Breast epithelium (tissue), 4 donors: ENCODE data around the gene CFAP46. TPM values are rescaled to one million over a fixed set of nuclear protein-coding genes. Genes with fewer than 3 reads are reported as not detected.

Experiments
- DNase-seq, 2 donors: peaks; one replicate each; pipeline ENCODE4 v3.0.0-alpha.2; 2019; ENCODE audit warnings: low spot score in 2 of 2
- H3K27ac ChIP-seq, 2 donors: fragments of 200-600 bp; sonication (generic) in 1 of 2; one replicate each; pipeline ENCODE4 v1.5.1; 2016 to 2019; ENCODE audit warnings: mild to moderate bottlenecking in 1 of 2
- H3K27me3 ChIP-seq, 2 donors: fragments of 200-600 bp; sonication (generic) in 1 of 2; one replicate each; pipeline versions ENCODE4 v1.5.1 to v1.6.0; 2017 to 2019; ENCODE audit warnings: control low read depth in 1 of 2, mild to moderate bottlenecking in 1 of 2
- H3K36me3 ChIP-seq: fragments of 200-600 bp; one replicate; pipeline ENCODE4 v1.5.1; 2019
- H3K4me1 ChIP-seq, 2 donors: fragments of 200-600 bp; sonication (generic); one replicate each; pipeline ENCODE4 v1.5.1; 2016 to 2019; ENCODE audit warnings: control low read depth in 1 of 2
- H3K4me3 ChIP-seq, 3 donors: fragments of 200-600 bp; sonication (generic); 1 replicate in 2 of 3; 2 replicates in 1 of 3; pipeline ENCODE4 v1.5.1; 2016 to 2019; ENCODE audit warnings: mild to moderate bottlenecking in 3 of 3, moderate library complexity in 2 of 3
- H3K9me3 ChIP-seq, 2 donors: fragments of 200-600 bp; sonication (generic) in 1 of 2; one replicate each; pipeline ENCODE4 v1.5.1; 2016 to 2019; ENCODE audit warnings: control low read depth in 1 of 2
- POLR2A ChIP-seq: fragments of 450-650 bp; IDR thresholded peaks from one replicate; pipeline ENCODE4 v1.6.1; 2016; ENCODE audit warnings: antibody characterized with exemption, mild to moderate bottlenecking, moderate library complexity
- POLR2AphosphoS5 ChIP-seq, 3 donors: sonication (generic); formaldehyde crosslinking; IDR thresholded peaks; one replicate each; pipeline ENCODE4 v1.6.1; 2017; ENCODE audit warnings: antibody characterized with exemption in 3 of 3
- intact Hi-C: fragments of 100-400 bp; cut with DNase I; formaldehyde crosslinking; loops from one replicate; pipeline ENCODE4 v1.15.1; 2023; ENCODE audit warnings: low total_unique reads
- total RNA-seq, 3 donors: library from RNA; depleted of rRNA; stranded (reverse); fragments of >200 nt; gene quantifications; one replicate each; pipeline ENCODE4 v1.1.0, GENCODE V29; 2016
- TF ChIP-seq, protein P1 (sequence below), 3 donors: fragments of 450-650 bp; IDR thresholded peaks; one replicate each; pipeline ENCODE4 v1.5.1; 2016 to 2017; ENCODE audit warnings: antibody characterized with exemption in 3 of 3, mild to moderate bottlenecking in 3 of 3, moderate library complexity in 3 of 3

CFAP46 gene
- total RNA-seq, 3 donors from 2014 or later, result 0.16 to 0.73 (median 0.66) TPM

GRCh38 chr10:132882069-132882951 is 60.1 kb downstream of the CFAP46 start:
- intact Hi-C loops, result no loop called here
- H3K27me3 ChIP-seq, result peaks cover 0 to 50% of the 10 kb centered on the region in 2 donors
- no peak overlapping the region for H3K4me3 ChIP-seq
- no peaks in the 10 kb centered on the region for H3K4me1 ChIP-seq
- H3K9me3 ChIP-seq, result no peaks in the 10 kb centered on the region
- no peak for TF ChIP-seq POLR2AphosphoS5 (IDR thresholded peaks at IDR 0.05)
- TF ChIP-seq, protein P1, sequence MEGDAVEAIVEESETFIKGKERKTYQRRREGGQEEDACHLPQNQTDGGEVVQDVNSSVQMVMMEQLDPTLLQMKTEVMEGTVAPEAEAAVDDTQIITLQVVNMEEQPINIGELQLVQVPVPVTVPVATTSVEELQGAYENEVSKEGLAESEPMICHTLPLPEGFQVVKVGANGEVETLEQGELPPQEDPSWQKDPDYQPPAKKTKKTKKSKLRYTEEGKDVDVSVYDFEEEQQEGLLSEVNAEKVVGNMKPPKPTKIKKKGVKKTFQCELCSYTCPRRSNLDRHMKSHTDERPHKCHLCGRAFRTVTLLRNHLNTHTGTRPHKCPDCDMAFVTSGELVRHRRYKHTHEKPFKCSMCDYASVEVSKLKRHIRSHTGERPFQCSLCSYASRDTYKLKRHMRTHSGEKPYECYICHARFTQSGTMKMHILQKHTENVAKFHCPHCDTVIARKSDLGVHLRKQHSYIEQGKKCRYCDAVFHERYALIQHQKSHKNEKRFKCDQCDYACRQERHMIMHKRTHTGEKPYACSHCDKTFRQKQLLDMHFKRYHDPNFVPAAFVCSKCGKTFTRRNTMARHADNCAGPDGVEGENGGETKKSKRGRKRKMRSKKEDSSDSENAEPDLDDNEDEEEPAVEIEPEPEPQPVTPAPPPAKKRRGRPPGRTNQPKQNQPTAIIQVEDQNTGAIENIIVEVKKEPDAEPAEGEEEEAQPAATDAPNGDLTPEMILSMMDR (IDR thresholded peaks at IDR 0.05), result no peak
- no peak for TF ChIP-seq POLR2A
- no peak overlapping the region for H3K27ac ChIP-seq
- DNase-seq, result peak in 1 of 2 donors; percentile 25
- no peaks in the 10 kb centered on the region for H3K36me3 ChIP-seq

DNA sequence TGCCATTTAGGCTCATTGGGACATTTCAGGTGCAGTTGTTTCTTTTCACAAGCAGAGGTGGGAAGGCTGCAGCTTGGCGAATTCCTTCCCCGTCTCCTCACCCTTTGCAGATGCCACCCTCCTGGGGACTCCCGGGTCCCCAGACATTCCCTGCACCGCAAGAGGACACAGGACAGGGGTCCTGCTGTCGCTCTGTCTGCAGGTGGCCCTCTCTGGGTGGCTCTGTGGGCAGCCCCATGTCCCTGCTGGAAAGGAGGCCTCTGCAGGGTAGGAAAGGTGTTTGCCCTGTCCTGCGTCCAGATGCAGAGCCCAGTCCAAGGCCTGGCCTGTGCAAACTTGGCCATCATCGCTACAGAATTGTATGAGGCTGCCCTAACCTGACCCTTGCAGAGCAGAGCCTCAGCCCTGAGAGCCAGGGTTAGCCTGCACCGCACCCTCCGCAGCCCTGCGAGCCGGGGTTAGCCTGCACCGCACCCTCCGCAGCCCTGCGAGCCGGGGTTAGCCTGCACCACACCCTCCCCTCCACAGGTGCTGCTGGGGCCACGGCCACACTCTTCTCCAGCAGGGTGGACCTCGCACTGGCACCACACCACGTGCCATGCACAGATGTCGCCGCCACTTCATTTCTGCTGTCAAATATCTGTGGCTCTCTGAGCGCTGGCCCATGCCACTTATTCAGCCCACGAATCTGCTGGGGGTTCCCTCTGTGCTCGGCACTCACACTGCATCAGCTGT is 61.0 kb downstream of the CFAP46 start:
- no peaks in the 10 kb centered on the region for H3K9me3 ChIP-seq
- no peak overlapping the region for H3K27ac ChIP-seq
- H3K4me1 ChIP-seq, result no peaks in the 10 kb centered on the region
- H3K36me3 ChIP-seq, result no peaks in the 10 kb centered on the region
- intact Hi-C loops, result no loop called here
- no peak overlapping the region for H3K4me3 ChIP-seq
- DNase-seq, result peak in 1 of 2 donors; percentile 47
- peaks cover 0 to 58% of the 10 kb centered on the region in 2 donors for H3K27me3 ChIP-seq
- TF ChIP-seq POLR2AphosphoS5 (IDR thresholded peaks at IDR 0.05) (no peak), POLR2A (no peak)
- TF ChIP-seq, protein P1 (IDR thresholded peaks at IDR 0.05), result no peak

- Histone ChIP-seq H3K4me3 (no peak overlapping the region), H3K4me1 (no peaks in the 10 kb centered on the region), H3K27me3 (peaks cover 0 to 64% of the 10 kb centered on the region in 2 donors), H3K27ac (no peak overlapping the region), H3K9me3 (no peaks in the 10 kb centered on the region), H3K36me3 (no peaks in the 10 kb centered on the region)
- TF ChIP-seq POLR2AphosphoS5 (IDR thresholded peaks at IDR 0.05), result no peak
- intact Hi-C loops, result no loop called here
- peak in 1 of 2 donors; percentile 39 for DNase-seq
Observed at GRCh38 chr10:132880128-132880981, 62.0 kb downstream of the CFAP46 start.

- intact Hi-C loops, result no loop called here
- TF ChIP-seq POLR2AphosphoS5 (IDR thresholded peaks at IDR 0.05), result no peak
- TF ChIP-seq, protein P1 (IDR thresholded peaks at IDR 0.05), result no peak
- no peak for TF ChIP-seq POLR2A
- peak in 1 of 2 donors; percentile 49 for DNase-seq
Observed at GRCh38 chr10:132879408-132880127, 62.8 kb downstream of the CFAP46 start.

More at GRCh38 chr10:132879408-132880127, 62.8 kb downstream of the CFAP46 start:
- no peaks in the 10 kb centered on the region for H3K9me3 ChIP-seq
- H3K27me3 ChIP-seq, result peaks cover 0 to 60% of the 10 kb centered on the region in 2 donors
- peak overlapping the region in 2 of 3 donors; percentile 3 to 44 for H3K4me3 ChIP-seq
- H3K4me1 ChIP-seq, result no peaks in the 10 kb centered on the region
- H3K36me3 ChIP-seq, result no peaks in the 10 kb centered on the region
- H3K27ac ChIP-seq, result peak overlapping the region in 1 of 2 donors; percentile 12
